Endothelial cell of umbilical vein (primary cell): ENCODE measurements around the gene JDP2. TPM values are rescaled to one million over a fixed set of nuclear protein-coding genes. Genes with fewer than 3 reads are reported as not detected.

ENCODE experiments used
- BruUV-seq: library from RNA; stranded (reverse); fragments of 400-500 nt; replicated peaks from 2 replicates; lab custom pipeline; 2021; lab: Mats Ljungman, UMichigan
- CTCF ChIA-PET: fragments of 300-600, 350-600 bp; sonication (Branson Sonifier 250); formaldehyde crosslinking; loops from one replicate; lab custom pipeline; 2021; ENCODE audit warnings: antibody characterized with exemption, inconsistent platforms; lab: Charles Lee
- POLR2A ChIA-PET: fragments of 300-600, 350-600 bp; sonication (Branson Sonifier 250); formaldehyde crosslinking; loops from one replicate; lab custom pipeline; 2021; ENCODE audit warnings: antibody characterized with exemption, inconsistent platforms; lab: Charles Lee
- DNase-seq: peaks from one replicate; pipeline ENCODE4 v3.0.0-alpha.2; 2011; ENCODE audit warnings: low read depth, low spot score
- FAIRE-seq: peaks from 2 replicates; lab custom pipeline; 2011; peaks lifted over from hg19 to GRCh38; lab: Jason Lieb, UNC
- H2AFZ ChIP-seq: 2 replicates; pipeline ENCODE4 v1.6.0; 2012; ENCODE audit warnings: low read depth, low read length, control low read depth, inconsistent platforms
- H3K27ac ChIP-seq: 2 replicates; pipeline ENCODE4 v1.5.1; 2011; ENCODE audit warnings: low read depth, mild to moderate bottlenecking, control low read depth, low read length, moderate library complexity; ENCODE audit not compliant: insufficient read depth
- H3K27me3 ChIP-seq, 2 experiments: 2 replicates each; pipeline versions ENCODE4 v1.6.0 to v1.6.1; 2011; ENCODE audit warnings: low read length in 2 of 2, mixed read lengths in 1 of 2; ENCODE audit not compliant: control insufficient read depth in 2 of 2, insufficient read depth in 2 of 2
- H3K36me3 ChIP-seq, 2 experiments: 2 replicates in 1 of 2; 3 replicates in 1 of 2; pipeline ENCODE4 v1.5.1; 2011; ENCODE audit warnings: low read length in 2 of 2, mild to moderate bottlenecking in 1 of 2, moderate library complexity in 1 of 2; ENCODE audit not compliant: control insufficient read depth in 2 of 2, insufficient read depth in 2 of 2; ENCODE audit errors: extremely low read depth in 1 of 2
- H3K4me1 ChIP-seq: 3 replicates; pipeline ENCODE4 v1.5.1; 2011; ENCODE audit warnings: mild to moderate bottlenecking, low read length; ENCODE audit not compliant: control insufficient read depth, insufficient read depth; ENCODE audit errors: extremely low read depth
- H3K4me2 ChIP-seq: 2 replicates; pipeline ENCODE4 v1.6.1; 2011; ENCODE audit warnings: low read length, control low read depth, mixed read lengths; ENCODE audit not compliant: insufficient read depth
- H3K4me3 ChIP-seq, 3 experiments: fragments of 200-600 bp in 1 of 3; sonication (generic), shearing (Covaris generic) in 1 of 3; replicated peaks in 1 of 3; 2 replicates each; pipeline ENCODE4 v1.5.1; 2011 to 2016; ENCODE audit warnings: control low read depth in 3 of 3, low read length in 3 of 3, mild to moderate bottlenecking in 2 of 3, inconsistent platforms in 1 of 3, low read depth in 1 of 3, moderate library complexity in 1 of 3; ENCODE audit not compliant: insufficient read depth in 1 of 3
- H3K79me2 ChIP-seq: 2 replicates; pipeline ENCODE4 v1.6.0; 2012; ENCODE audit warnings: low read length, inconsistent platforms; ENCODE audit not compliant: control insufficient read depth, insufficient read depth
- H3K9ac ChIP-seq: replicated peaks from 2 replicates; pipeline ENCODE3; 2011; ENCODE audit warnings: low read length, control low read depth; ENCODE audit not compliant: insufficient read depth; ENCODE audit errors: extremely low read depth
- H3K9me1 ChIP-seq: replicated peaks from 3 replicates; pipeline ENCODE4 v1.6.0; 2011; ENCODE audit warnings: mild to moderate bottlenecking, low read length; ENCODE audit not compliant: control insufficient read depth, insufficient read depth; ENCODE audit errors: extremely low read depth
- H3K9me3 ChIP-seq: replicated peaks from 2 replicates; pipeline ENCODE4 v1.5.1; 2012; ENCODE audit warnings: low read length, inconsistent platforms; ENCODE audit not compliant: control insufficient read depth, insufficient read depth
- H4K20me1 ChIP-seq: replicated peaks from 2 replicates; pipeline ENCODE3; 2011; ENCODE audit warnings: mild to moderate bottlenecking, low read length; ENCODE audit not compliant: control insufficient read depth, insufficient read depth; ENCODE audit errors: extremely low read depth
- CTCF ChIP-seq, 2 donors: IDR thresholded peaks; 1 replicate in 1 of 2; 2 replicates in 1 of 2; pipeline ENCODE4 v1.5.1; 2011; ENCODE audit warnings: low read length in 2 of 2, mild to moderate bottlenecking in 2 of 2, moderate library complexity in 2 of 2, control low read depth in 1 of 2, inconsistent platforms in 1 of 2, low read depth in 1 of 2; ENCODE audit not compliant: insufficient read depth in 1 of 2; ENCODE audit errors: extremely low read depth in 1 of 2
- EZH2 ChIP-seq: IDR thresholded peaks from 2 replicates; pipeline ENCODE4 v1.6.1; 2012; ENCODE audit warnings: borderline replicate concordance, low read depth, mild to moderate bottlenecking, moderate library complexity, low read length, inconsistent platforms; ENCODE audit not compliant: severe bottlenecking
- GATA2 ChIP-seq: IDR thresholded peaks from 2 replicates; pipeline ENCODE4 v1.7.0; 2011; ENCODE audit warnings: low read depth, mild to moderate bottlenecking, moderate library complexity, mixed read lengths, low read length; ENCODE audit not compliant: insufficient read length, insufficient read depth
- JUN ChIP-seq: IDR thresholded peaks from 2 replicates; pipeline ENCODE4 v1.6.1; 2011; ENCODE audit warnings: borderline replicate concordance, low read depth; ENCODE audit not compliant: insufficient read length, insufficient read depth
- MAX ChIP-seq: IDR thresholded peaks from 2 replicates; pipeline ENCODE4 v1.6.1; 2011; ENCODE audit not compliant: insufficient read depth, insufficient read length
- MYC ChIP-seq: IDR thresholded peaks from one replicate; pipeline ENCODE4 v1.6.1; 2011; ENCODE audit warnings: mild to moderate bottlenecking, low read depth, low read length
- POLR2A ChIP-seq: IDR thresholded peaks from 2 replicates; pipeline ENCODE4 v1.6.1; 2012; ENCODE audit warnings: low read depth, mild to moderate bottlenecking, control low read depth, low read length
- POLR2AphosphoS5 ChIP-seq: IDR thresholded peaks from 2 replicates; pipeline ENCODE4 v1.6.1; 2012; ENCODE audit warnings: low read depth, mild to moderate bottlenecking, control low read depth, low read length, moderate library complexity; ENCODE audit not compliant: insufficient read depth
- dilution Hi-C: fragments of 300-500 bp; cut with MboI; formaldehyde crosslinking; loops from one replicate; pipeline ENCODE4 v1.15.0; 2019; ENCODE audit warnings: low sequenced_read_pairs; ENCODE audit not compliant: extremely low pct_ligation_motif_present
- intact Hi-C: fragments of 100-400 bp; cut with micrococcal nuclease; formaldehyde crosslinking; loops from one replicate; pipeline ENCODE4 v1.10.0; 2022
- polyA plus RNA-seq, 4 experiments: library from polyadenylated mRNA; depleted of rRNA in 3 of 4; stranded (reverse) in 3 of 4; unstranded in 1 of 4; fragments of >200 nt; gene quantifications; 2 replicates each; pipeline versions ENCODE4 v1.2.1 to v1.2.3, GENCODE V29; 2011 to 2012; ENCODE audit warnings: missing spikeins in 1 of 4
- total RNA-seq: library from RNA; stranded (reverse); gene quantifications from 2 replicates; pipeline ENCODE4 v1.2.3, GENCODE V29; 2021

JDP2 gene
- total and polyA plus RNA-seq, 2 donors (not counting 3 experiments of a cell fraction or from before 2014, with no cell fraction given): 3.2 to 10.6 TPM

- no peak for FAIRE-seq
- no peaks in the 10 kb centered on the region for H3K4me1 ChIP-seq
- H3K9me1 ChIP-seq: peaks cover 2% of the 10 kb centered on the region
- TF ChIP-seq JUN (no peak), MYC (no peak), MAX (no peak)
- no TSS peak for BruUV-seq
- no peaks in the 10 kb centered on the region for H4K20me1 ChIP-seq
- intact Hi-C loops (no loop called here), dilution Hi-C loops (no loop called here)
- DNase-seq: no peak
- H2AFZ ChIP-seq: no peak overlapping the region
- H3K79me2 ChIP-seq: no peaks in the 10 kb centered on the region
- no peak overlapping the region for H3K4me2 ChIP-seq
- peaks cover 0 to 13% of the 10 kb centered on the region in 2 experiments for H3K27me3 ChIP-seq
- H3K9ac ChIP-seq: no peak overlapping the region
- H3K27ac ChIP-seq: no peak overlapping the region
- no peaks in the 10 kb centered on the region for H3K36me3 ChIP-seq
- no peaks in the 10 kb centered on the region for H3K9me3 ChIP-seq
- ChIA-PET POLR2A (no interaction called here), CTCF (interaction anchor here (1.2 kb wide), 1 partner anchor 57 kb away, joined by 3 read pairs; no protein-coding TSS in a partner anchor)
- H3K4me3 ChIP-seq: no peak overlapping the region
Observed at GRCh38 chr14:75431827-75432226, 4.0 kb downstream of the JDP2 start.

DNA sequence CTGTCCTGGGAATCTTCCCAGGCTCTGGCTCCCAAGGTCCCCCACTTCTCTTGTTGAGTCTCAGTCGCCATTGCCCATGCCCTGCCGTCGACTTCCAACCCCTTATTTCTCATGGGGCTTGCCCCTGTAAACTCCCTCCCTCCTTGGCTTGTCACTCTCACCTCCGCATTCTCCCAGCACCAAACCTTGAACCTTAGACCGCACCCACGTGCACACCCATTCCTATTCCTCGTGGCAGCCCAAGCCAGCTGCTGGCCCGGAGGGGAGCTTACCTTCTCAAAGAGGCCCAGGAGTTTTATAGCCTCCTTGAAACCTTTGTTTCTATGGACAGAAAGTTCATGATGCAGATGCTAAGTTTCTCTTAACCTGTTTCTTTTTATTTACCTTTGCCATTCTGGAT lies 4.6 kb downstream of the JDP2 start:
- dilution Hi-C loops (no loop called here), intact Hi-C loops (no loop called here)
- no peak overlapping the region for H3K27ac ChIP-seq
- CTCF ChIA-PET: no interaction called here
- TF ChIP-seq GATA2 (no peak), POLR2AphosphoS5 (no peak), MYC (no peak), CTCF (IDR thresholded peaks at IDR 0.05; ENCODE audit: extremely low read depth in 1 of 2, insufficient read depth in 1 of 2, low read depth in 1 of 2, low read length in 2 of 2) (no peak), MAX (no peak), POLR2A (no peak), EZH2 (no peak)
- no peak overlapping the region for H2AFZ ChIP-seq
- no peaks in the 10 kb centered on the region for H4K20me1 ChIP-seq
- no peaks in the 10 kb centered on the region for H3K36me3 ChIP-seq
- no peaks in the 10 kb centered on the region for H3K9me3 ChIP-seq
- BruUV-seq: no TSS peak
- FAIRE-seq: no peak
- H3K9ac ChIP-seq: no peak overlapping the region
- DNase-seq: no peak
- H3K79me2 ChIP-seq: no peaks in the 10 kb centered on the region
- H3K4me1 ChIP-seq: peaks cover under 1% of the 10 kb centered on the region
- no peak overlapping the region for H3K4me2 ChIP-seq
- H3K27me3 ChIP-seq: peaks cover 0 to 10% of the 10 kb centered on the region in 2 experiments
- H3K9me1 ChIP-seq: peaks cover 2% of the 10 kb centered on the region
- H3K4me3 ChIP-seq: no peak overlapping the region
- POLR2A ChIA-PET: no interaction called here
